ENCODE data around the gene PURB. TPM values are rescaled to one million over a fixed set of nuclear protein-coding genes. Genes with fewer than 3 reads are reported as not detected.

PURB gene
- total RNA-seq, 1 donor from 2014 or later, result 23.9 TPM

DNA sequence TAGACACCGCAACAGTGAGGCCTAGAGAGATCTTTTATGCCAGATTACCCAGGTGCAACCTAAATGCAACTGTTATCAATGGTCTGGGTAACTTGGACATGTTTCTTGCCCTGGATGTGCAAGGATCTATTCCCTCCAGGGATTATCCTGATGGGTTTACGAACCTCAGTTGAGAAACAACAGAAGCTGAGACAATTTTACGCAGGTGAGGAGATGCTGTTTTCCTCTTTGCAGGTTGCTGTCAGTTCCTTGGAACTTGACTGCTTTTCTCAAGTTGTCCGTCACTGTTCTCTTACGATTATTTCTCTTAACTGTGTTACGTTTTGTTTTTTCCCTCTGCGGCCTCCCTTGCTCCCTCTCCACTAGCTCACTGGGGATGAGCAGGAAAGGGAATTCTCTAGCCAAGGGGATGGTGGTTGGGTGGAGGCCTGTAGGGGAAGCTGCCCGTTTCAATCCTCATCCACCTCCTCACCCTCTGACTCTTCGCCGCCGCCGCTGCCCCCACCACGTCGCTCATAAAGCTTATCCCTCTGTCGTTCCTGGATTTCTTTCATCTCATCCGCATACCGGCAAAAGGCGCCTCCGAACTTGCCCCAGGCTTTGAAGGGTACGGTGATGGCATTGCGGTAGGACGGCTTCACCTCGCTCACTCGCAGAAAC is 1.2 kb downstream of the PURB start:
- Histone ChIP-seq H3K27ac (peak overlapping the region; percentile 98), H3K4me3 (peak overlapping the region; percentile 93), H3K4me1 (peaks cover 56% of the 10 kb centered on the region), H3K27me3 (ENCODE audit: low read depth) (no peaks in the 10 kb centered on the region), H3K36me3 (no peaks in the 10 kb centered on the region), H3K9me3 (no peaks in the 10 kb centered on the region)
- ATAC-seq, result no peak
- intact Hi-C loops (cut with DNase I), result no loop called here
- no peak for TF ChIP-seq CTCF (IDR thresholded peaks at IDR 0.05)
- DNase-seq, result no peak

DNA sequence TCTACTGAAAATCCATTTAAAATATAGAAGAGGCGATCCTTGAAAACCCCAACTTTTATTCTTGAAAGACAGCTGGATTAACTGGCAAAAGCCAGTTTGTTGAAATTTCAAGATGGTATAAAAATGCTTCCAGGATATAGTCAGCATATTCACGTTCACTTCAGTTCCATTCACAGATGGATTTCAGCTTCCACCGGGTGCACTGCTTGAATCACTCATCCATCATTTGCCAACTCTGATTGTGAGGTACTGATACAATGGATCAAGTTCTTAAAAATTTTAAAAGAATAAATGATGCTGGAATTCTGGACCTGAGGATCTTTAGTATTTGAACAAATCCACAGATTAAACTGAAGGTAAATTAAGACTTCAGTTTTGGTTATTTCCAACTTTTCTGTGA is 2.4 kb downstream of the PURB start:
- peaks cover 62% of the 10 kb centered on the region for H3K4me1 ChIP-seq
- H3K27ac ChIP-seq, result no peak overlapping the region
- ATAC-seq (no peak), DNase-seq (no peak)
- no peaks in the 10 kb centered on the region for H3K27me3 ChIP-seq (ENCODE audit: low read depth)
- TF ChIP-seq CTCF (IDR thresholded peaks at IDR 0.05), result no peak
- H3K9me3 ChIP-seq, result no peaks in the 10 kb centered on the region
- intact Hi-C loops (cut with DNase I), result no loop called here
- no peaks in the 10 kb centered on the region for H3K36me3 ChIP-seq
- peak overlapping the region; percentile 93 for H3K4me3 ChIP-seq

GRCh38 chr7:44881610-44882009 is 3.7 kb downstream of the PURB start:
- H3K27me3 ChIP-seq (ENCODE audit: low read depth), result no peaks in the 10 kb centered on the region
- H3K9me3 ChIP-seq, result no peaks in the 10 kb centered on the region
- TF ChIP-seq CTCF (IDR thresholded peaks at IDR 0.05), result no peak
- peaks cover 4% of the 10 kb centered on the region for H3K36me3 ChIP-seq
- ATAC-seq, result no peak
- intact Hi-C loops (cut with DNase I), result no loop called here
- H3K27ac ChIP-seq, result no peak overlapping the region
- peaks cover 62% of the 10 kb centered on the region for H3K4me1 ChIP-seq
- no peak for DNase-seq
- peak overlapping the region; percentile 93 for H3K4me3 ChIP-seq

DNA sequence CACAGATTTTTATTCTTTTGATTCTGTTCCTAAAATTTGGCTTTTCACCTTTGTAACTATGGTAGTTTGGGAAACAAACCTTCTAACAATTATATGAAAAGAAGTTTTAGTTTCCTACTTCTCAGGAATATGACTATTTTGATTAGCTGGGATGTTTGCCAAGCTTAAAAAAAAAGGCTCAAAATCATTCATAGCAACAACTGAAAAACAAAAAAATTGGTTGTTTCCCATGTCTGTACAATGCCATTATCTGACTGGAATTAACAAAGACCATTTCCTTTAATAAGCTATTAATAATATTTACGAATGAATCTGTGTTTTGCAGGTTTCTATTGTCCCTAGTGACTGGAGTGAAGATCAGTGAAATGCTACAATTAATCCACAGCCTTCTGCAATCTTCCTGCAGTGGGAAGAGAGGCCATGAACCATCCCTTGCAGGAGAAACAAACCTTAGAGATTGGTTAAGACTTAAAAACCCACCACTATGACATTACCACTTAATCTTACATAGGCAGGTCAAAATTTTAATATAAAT is 4.2 kb downstream of the PURB start:
- H3K36me3 ChIP-seq, result peaks cover 4% of the 10 kb centered on the region
- peaks cover 62% of the 10 kb centered on the region for H3K4me1 ChIP-seq
- intact Hi-C loops (cut with DNase I), result no loop called here
- H3K27me3 ChIP-seq (ENCODE audit: low read depth), result no peaks in the 10 kb centered on the region
- no peak for TF ChIP-seq CTCF (IDR thresholded peaks at IDR 0.05)
- peak overlapping the region; percentile 93 for H3K4me3 ChIP-seq
- ATAC-seq (no peak), DNase-seq (no peak)
- H3K27ac ChIP-seq, result no peak overlapping the region
- no peaks in the 10 kb centered on the region for H3K9me3 ChIP-seq

DNA sequence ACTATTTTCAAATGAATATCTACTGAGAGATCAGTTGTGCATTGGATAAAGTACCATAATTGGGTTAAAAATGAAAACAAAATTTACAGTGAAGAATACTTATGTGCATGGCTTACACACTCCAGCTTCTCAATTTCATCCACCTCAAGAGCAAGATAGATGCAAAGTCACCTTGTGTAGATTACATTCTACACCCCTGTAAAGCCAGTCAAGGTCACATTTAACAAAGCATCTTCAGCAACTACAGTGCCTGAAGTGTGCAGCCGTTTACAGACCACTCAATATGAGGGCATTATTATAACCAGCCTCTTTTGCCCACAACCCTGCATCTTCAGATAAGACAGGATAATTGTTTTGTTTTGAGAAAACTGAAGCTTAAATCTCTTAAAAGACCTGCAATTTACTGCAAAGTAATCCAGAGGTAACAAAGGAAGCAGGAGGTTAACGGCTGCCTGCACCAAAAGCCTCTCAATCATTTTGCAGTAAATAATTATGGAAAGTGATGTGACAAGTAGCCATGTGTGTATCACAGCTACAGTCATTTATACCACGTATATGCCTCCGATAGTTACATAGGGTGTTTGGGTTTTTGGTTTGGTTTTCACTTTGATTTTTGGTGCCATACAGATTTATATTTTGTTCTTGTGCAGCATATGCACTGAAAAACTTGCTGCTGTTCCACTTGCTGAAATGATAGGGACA is 4.9 kb downstream of the PURB start:
- no peak for TF ChIP-seq CTCF (IDR thresholded peaks at IDR 0.05)
- H3K27ac ChIP-seq, result no peak overlapping the region
- no peak for ATAC-seq

More for the DNA sequence above, 4.9 kb downstream of the PURB start:
- Histone ChIP-seq H3K4me3 (peak overlapping the region; percentile 93), H3K27me3 (ENCODE audit: low read depth) (no peaks in the 10 kb centered on the region), H3K9me3 (no peaks in the 10 kb centered on the region), H3K36me3 (peaks cover 4% of the 10 kb centered on the region), H3K4me1 (peaks cover 62% of the 10 kb centered on the region)
- intact Hi-C loops (cut with DNase I), result no loop called here
- DNase-seq, result no peak
